Activated naive CD4-positive, alpha-beta T cell treated with Interleukin-2 at 50 U/mL for 16 hours (primary cell): ENCODE data around the gene SLC30A7.
"Not testable (repeated sequence)": the region's sequence is repeated elsewhere in the genome, so short reads cannot be mapped to it uniquely, and the experiment has no call there.

ENCODE experiments used
- DNase-seq: peaks from one replicate; pipeline ENCODE4 v3.0.0-alpha.2; 2020

The SLC30A7 gene

GRCh38 chr1:100895540-100896480, at the start of gene SLC30A7:
Gene SLC30A7 (plus strand): TSS chr1:100896090. CDS start chr1:100896263, 173 bp downstream.
- DNase-seq = peak; percentile 97

- no peak for DNase-seq
These were observed 48.4 kb upstream of the SLC30A7 start for GRCh38 chr1:100847361-100848082.

GRCh38 chr1:100851726-100852125, 44.2 kb upstream of the SLC30A7 start:
- no peak for DNase-seq

- no peak for DNase-seq
These were observed 42.9 kb upstream of the SLC30A7 start for GRCh38 chr1:100852976-100853375.

GRCh38 chr1:100855116-100855515, 40.8 kb upstream of the SLC30A7 start:
- DNase-seq = not testable (repeated sequence)

- DNase-seq = no peak
These were observed 35.4 kb upstream of the SLC30A7 start for GRCh38 chr1:100860397-100860991.

GRCh38 chr1:100861379-100861778, 34.5 kb upstream of the SLC30A7 start:
- no peak for DNase-seq

- DNase-seq = no peak
These were observed 33.3 kb upstream of the SLC30A7 start for GRCh38 chr1:100862591-100862990.

- no peak for DNase-seq
These were observed 29.6 kb upstream of the SLC30A7 start for GRCh38 chr1:100866041-100866900.

- DNase-seq = no peak
These were observed 29.0 kb upstream of the SLC30A7 start for GRCh38 chr1:100866901-100867206.

GRCh38 chr1:100868364-100868995, 27.4 kb upstream of the SLC30A7 start:
- DNase-seq = no peak

GRCh38 chr1:100869996-100870395, 25.9 kb upstream of the SLC30A7 start:
- no peak for DNase-seq

GRCh38 chr1:100874433-100874832, 21.5 kb upstream of the SLC30A7 start:
- no peak for DNase-seq

GRCh38 chr1:100875228-100875627, 20.7 kb upstream of the SLC30A7 start:
- DNase-seq = no peak

- no peak for DNase-seq
These were observed 19.6 kb upstream of the SLC30A7 start for GRCh38 chr1:100876291-100876690.

GRCh38 chr1:100879422-100879821, 16.5 kb upstream of the SLC30A7 start:
- no peak for DNase-seq

GRCh38 chr1:100881687-100882086, 14.2 kb upstream of the SLC30A7 start:
- DNase-seq = no peak

- no peak for DNase-seq
These were observed 13.2 kb upstream of the SLC30A7 start for GRCh38 chr1:100882698-100883097.

- DNase-seq = no peak
These were observed 11.9 kb upstream of the SLC30A7 start for GRCh38 chr1:100883963-100884362.

GRCh38 chr1:100889007-100889406, 6.9 kb upstream of the SLC30A7 start:
- not testable (repeated sequence) for DNase-seq

- not testable (repeated sequence) for DNase-seq
These were observed 5.9 kb upstream of the SLC30A7 start for GRCh38 chr1:100889869-100890482.

- DNase-seq = no peak
These were observed 4.5 kb upstream of the SLC30A7 start for GRCh38 chr1:100891380-100891779.
